ENCODE data around the gene LMAN2.
"Not testable (repeated sequence)": the region's sequence is repeated elsewhere in the genome, so short reads cannot be mapped to it uniquely, and the experiment has no call there.

Gene LMAN2

GRCh38 chr5:177375516-177375915 lies 24.0 kb upstream of the LMAN2 start:
- WGBS: 79% methylated on average over 5 of the region's 5 CpGs

GRCh38 chr5:177374211-177374610 lies 22.7 kb upstream of the LMAN2 start:
- Histone ChIP-seq H3K79me1 (replicated peaks; ENCODE audit: low read length, poor library complexity, severe bottlenecking) (peaks cover 10% of the 10 kb centered on the region), H3K4me2 (ENCODE audit: low read length, poor library complexity, severe bottlenecking) (no peak overlapping the region), H3K9me3 (ENCODE audit: control insufficient read depth, low read length) (no peaks in the 10 kb centered on the region), H3K9ac (ENCODE audit: low read length) (no peak overlapping the region), H2BK5ac (ENCODE audit: low read depth, low read length, poor library complexity, severe bottlenecking) (no peak overlapping the region), H3K14ac (ENCODE audit: low read length in 2 of 2) (no peak overlapping the region), H3K4me3 (ENCODE audit: insufficient read depth in 1 of 2, low read depth in 1 of 2, low read length in 2 of 2) (no peak overlapping the region), H3K23ac (ENCODE audit: low read length in 2 of 2) (no peak overlapping the region), H3K4me1 (ENCODE audit: control insufficient read depth, insufficient read depth, low read depth, low read length) (peaks cover 31% of the 10 kb centered on the region), H4K91ac (ENCODE audit: low read length) (no peak overlapping the region), H2AK5ac (ENCODE audit: low read length, severe bottlenecking) (no peak overlapping the region), H3K4ac (ENCODE audit: low read depth in 1 of 2, low read length in 2 of 2) (no peak overlapping the region), H2BK12ac (ENCODE audit: low read length in 2 of 2) (no peak overlapping the region), H4K8ac (ENCODE audit: low read length) (no peak overlapping the region), H2AFZ (ENCODE audit: low read depth, low read length) (no peak overlapping the region), H3K36me3 (ENCODE audit: control insufficient read depth in 1 of 2, insufficient read depth in 2 of 2, low read depth in 1 of 2, low read length in 2 of 2) (peaks cover 0 to 14% of the 10 kb centered on the region in 2 experiments), H3K27me3 (ENCODE audit: control insufficient read depth in 1 of 2, insufficient read depth in 1 of 2, low read length in 2 of 2) (peaks cover 0 to 39% of the 10 kb centered on the region in 2 experiments), H2BK15ac (ENCODE audit: low read depth, poor library complexity, severe bottlenecking) (no peak overlapping the region), H3K18ac (ENCODE audit: low read depth in 1 of 2, low read length in 2 of 2) (no peak overlapping the region), H2BK120ac (ENCODE audit: low read depth, low read length) (no peak overlapping the region), H3K27ac (ENCODE audit: low read length, poor library complexity, severe bottlenecking) (no peak overlapping the region)
- no peak for DNase-seq
- WGBS: 87% methylated on average over 5 of the region's 5 CpGs

More at GRCh38 chr5:177375516-177375915, 24.0 kb upstream of the LMAN2 start:
- Histone ChIP-seq H3K36me3 (ENCODE audit: control insufficient read depth in 1 of 2, insufficient read depth in 2 of 2, low read depth in 1 of 2, low read length in 2 of 2) (peaks cover 0 to 14% of the 10 kb centered on the region in 2 experiments), H3K4me1 (ENCODE audit: control insufficient read depth, insufficient read depth, low read depth, low read length) (peaks cover 31% of the 10 kb centered on the region), H3K27me3 (ENCODE audit: control insufficient read depth in 1 of 2, insufficient read depth in 1 of 2, low read length in 2 of 2) (peaks cover 0 to 30% of the 10 kb centered on the region in 2 experiments)
- DNase-seq; H3K9ac ChIP-seq (ENCODE audit: low read length); H2BK120ac ChIP-seq (ENCODE audit: low read depth, low read length); H4K91ac ChIP-seq (ENCODE audit: low read length); H2AK5ac ChIP-seq (ENCODE audit: low read length, severe bottlenecking); H2BK5ac ChIP-seq (ENCODE audit: low read depth, low read length, poor library complexity, severe bottlenecking); H3K4me3 ChIP-seq (ENCODE audit: insufficient read depth in 1 of 2, low read depth in 1 of 2, low read length in 2 of 2); H2AFZ ChIP-seq (ENCODE audit: low read depth, low read length); H3K18ac ChIP-seq (ENCODE audit: low read depth in 1 of 2, low read length in 2 of 2); H2BK15ac ChIP-seq (ENCODE audit: low read depth, poor library complexity, severe bottlenecking); H3K27ac ChIP-seq (ENCODE audit: low read length, poor library complexity, severe bottlenecking); H3K14ac ChIP-seq (ENCODE audit: low read length in 2 of 2); H4K8ac ChIP-seq (ENCODE audit: low read length); H3K4me2 ChIP-seq (ENCODE audit: low read length, poor library complexity, severe bottlenecking); H3K4ac ChIP-seq (ENCODE audit: low read depth in 1 of 2, low read length in 2 of 2); H3K79me1 ChIP-seq (replicated peaks; ENCODE audit: low read length, poor library complexity, severe bottlenecking); H3K23ac ChIP-seq (ENCODE audit: low read length in 2 of 2); H3K9me3 ChIP-seq (ENCODE audit: control insufficient read depth, low read length); H2BK12ac ChIP-seq (ENCODE audit: low read length in 2 of 2): not testable (repeated sequence)

GRCh38 chr5:177373806-177374205 lies 22.3 kb upstream of the LMAN2 start:
- no peak overlapping the region for H4K8ac ChIP-seq (ENCODE audit: low read length)
- H3K4me2 ChIP-seq (ENCODE audit: low read length, poor library complexity, severe bottlenecking): no peak overlapping the region
- peaks cover 10% of the 10 kb centered on the region for H3K79me1 ChIP-seq (replicated peaks; ENCODE audit: low read length, poor library complexity, severe bottlenecking)
- no peak overlapping the region for H2BK15ac ChIP-seq (ENCODE audit: low read depth, poor library complexity, severe bottlenecking)
- H3K18ac ChIP-seq (ENCODE audit: low read depth in 1 of 2, low read length in 2 of 2): no peak overlapping the region
- no peak overlapping the region for H2BK120ac ChIP-seq (ENCODE audit: low read depth, low read length)
- H2AFZ ChIP-seq (ENCODE audit: low read depth, low read length): no peak overlapping the region
- H3K4me1 ChIP-seq (ENCODE audit: control insufficient read depth, insufficient read depth, low read depth, low read length): peaks cover 27% of the 10 kb centered on the region
- no peak overlapping the region for H2BK5ac ChIP-seq (ENCODE audit: low read depth, low read length, poor library complexity, severe bottlenecking)
- no peak overlapping the region for H3K27ac ChIP-seq (ENCODE audit: low read length, poor library complexity, severe bottlenecking)
- no peak overlapping the region for H3K4ac ChIP-seq (ENCODE audit: low read depth in 1 of 2, low read length in 2 of 2)
- no peaks in the 10 kb centered on the region for H3K9me3 ChIP-seq (ENCODE audit: control insufficient read depth, low read length)
- peaks cover 0 to 14% of the 10 kb centered on the region in 2 experiments for H3K36me3 ChIP-seq (ENCODE audit: control insufficient read depth in 1 of 2, insufficient read depth in 2 of 2, low read depth in 1 of 2, low read length in 2 of 2)
- 70% methylated on average over 6 of the region's 6 CpGs for WGBS
- H3K4me3 ChIP-seq (ENCODE audit: insufficient read depth in 1 of 2, low read depth in 1 of 2, low read length in 2 of 2): no peak overlapping the region
- H3K9ac ChIP-seq (ENCODE audit: low read length): no peak overlapping the region
- H3K27me3 ChIP-seq (ENCODE audit: control insufficient read depth in 1 of 2, insufficient read depth in 1 of 2, low read length in 2 of 2): peaks cover 0 to 41% of the 10 kb centered on the region in 2 experiments
- no peak overlapping the region for H2BK12ac ChIP-seq (ENCODE audit: low read length in 2 of 2)
- no peak overlapping the region for H3K14ac ChIP-seq (ENCODE audit: low read length in 2 of 2)
- H2AK5ac ChIP-seq (ENCODE audit: low read length, severe bottlenecking): no peak overlapping the region
- DNase-seq: no peak
- no peak overlapping the region for H4K91ac ChIP-seq (ENCODE audit: low read length)
- H3K23ac ChIP-seq (ENCODE audit: low read length in 2 of 2): no peak overlapping the region

GRCh38 chr5:177372910-177373309 lies 21.4 kb upstream of the LMAN2 start:
- Histone ChIP-seq H2BK5ac (ENCODE audit: low read depth, low read length, poor library complexity, severe bottlenecking) (no peak overlapping the region), H3K27ac (ENCODE audit: low read length, poor library complexity, severe bottlenecking) (no peak overlapping the region), H3K18ac (ENCODE audit: low read depth in 1 of 2, low read length in 2 of 2) (no peak overlapping the region), H3K23ac (ENCODE audit: low read length in 2 of 2) (no peak overlapping the region), H4K8ac (ENCODE audit: low read length) (no peak overlapping the region), H3K4ac (ENCODE audit: low read depth in 1 of 2, low read length in 2 of 2) (no peak overlapping the region), H3K36me3 (ENCODE audit: control insufficient read depth in 1 of 2, insufficient read depth in 2 of 2, low read depth in 1 of 2, low read length in 2 of 2) (peaks cover 0 to 14% of the 10 kb centered on the region in 2 experiments), H3K79me1 (replicated peaks; ENCODE audit: low read length, poor library complexity, severe bottlenecking) (peaks cover 10% of the 10 kb centered on the region), H4K91ac (ENCODE audit: low read length) (no peak overlapping the region), H2AFZ (ENCODE audit: low read depth, low read length) (no peak overlapping the region), H3K27me3 (ENCODE audit: control insufficient read depth in 1 of 2, insufficient read depth in 1 of 2, low read length in 2 of 2) (peaks cover 0 to 46% of the 10 kb centered on the region in 2 experiments), H3K9me3 (ENCODE audit: control insufficient read depth, low read length) (no peaks in the 10 kb centered on the region), H3K4me2 (ENCODE audit: low read length, poor library complexity, severe bottlenecking) (no peak overlapping the region), H3K4me3 (ENCODE audit: insufficient read depth in 1 of 2, low read depth in 1 of 2, low read length in 2 of 2) (no peak overlapping the region), H3K9ac (ENCODE audit: low read length) (no peak overlapping the region), H2BK12ac (ENCODE audit: low read length in 2 of 2) (no peak overlapping the region), H2AK5ac (ENCODE audit: low read length, severe bottlenecking) (no peak overlapping the region), H3K4me1 (ENCODE audit: control insufficient read depth, insufficient read depth, low read depth, low read length) (peaks cover 22% of the 10 kb centered on the region), H2BK15ac (ENCODE audit: low read depth, poor library complexity, severe bottlenecking) (no peak overlapping the region), H2BK120ac (ENCODE audit: low read depth, low read length) (no peak overlapping the region), H3K14ac (ENCODE audit: low read length in 2 of 2) (no peak overlapping the region)
- no peak for DNase-seq
- 89% methylated on average over 6 of the region's 6 CpGs for WGBS
